M059J (cell line): ENCODE measurements around the gene C14orf132. TPM values are rescaled to one million over a fixed set of nuclear protein-coding genes. Genes with fewer than 3 reads are reported as not detected.
"Not testable (repeated sequence)": the region's sequence is repeated elsewhere in the genome, so short reads cannot be mapped to it uniquely, and the experiment has no call there.

Experiments
- DNase-seq: peaks from one replicate; pipeline ENCODE4 v3.0.0-alpha.2; 2012; ENCODE audit warnings: low read depth
- total RNA-seq: library from RNA; depleted of rRNA; stranded (reverse); fragments of >200 nt; shearing (Covaris generic); gene quantifications from 2 replicates; pipeline ENCODE4 v1.2.3, GENCODE V29; 2014

Gene C14orf132
- total RNA-seq, 1 experiment from 2014 or later, result 2.0 TPM

DNA sequence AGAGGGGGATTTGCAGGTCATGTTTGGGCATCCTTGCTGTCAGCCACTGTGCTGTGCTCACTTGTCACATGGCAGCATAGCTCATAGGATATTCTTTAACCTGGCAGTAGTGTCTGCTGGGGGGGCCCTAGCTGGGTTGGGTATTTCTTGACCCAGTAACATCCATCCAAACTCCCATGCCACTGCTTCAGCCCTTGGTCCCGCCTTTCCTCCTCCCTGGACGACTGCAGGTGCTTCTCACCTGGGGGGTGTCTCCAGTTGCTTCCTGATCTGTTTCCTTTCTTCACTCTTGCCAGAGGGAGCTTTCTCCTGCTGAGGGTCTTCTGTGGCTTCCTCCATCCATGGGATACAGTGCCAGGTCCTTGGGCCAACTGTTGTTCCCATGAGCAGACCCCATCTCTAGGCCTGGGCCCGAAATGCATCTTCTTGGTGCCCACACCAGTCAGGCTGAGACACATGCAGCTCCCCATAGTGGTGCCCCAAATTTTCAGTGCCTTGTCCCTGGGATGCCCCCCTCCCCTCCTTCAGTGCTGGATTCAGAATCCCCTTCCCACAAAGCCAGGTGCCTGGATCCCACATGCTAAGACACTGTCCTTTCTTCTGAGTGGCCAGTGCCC lies 20.5 kb downstream of the C14orf132 start:
- no peak for DNase-seq

DNA sequence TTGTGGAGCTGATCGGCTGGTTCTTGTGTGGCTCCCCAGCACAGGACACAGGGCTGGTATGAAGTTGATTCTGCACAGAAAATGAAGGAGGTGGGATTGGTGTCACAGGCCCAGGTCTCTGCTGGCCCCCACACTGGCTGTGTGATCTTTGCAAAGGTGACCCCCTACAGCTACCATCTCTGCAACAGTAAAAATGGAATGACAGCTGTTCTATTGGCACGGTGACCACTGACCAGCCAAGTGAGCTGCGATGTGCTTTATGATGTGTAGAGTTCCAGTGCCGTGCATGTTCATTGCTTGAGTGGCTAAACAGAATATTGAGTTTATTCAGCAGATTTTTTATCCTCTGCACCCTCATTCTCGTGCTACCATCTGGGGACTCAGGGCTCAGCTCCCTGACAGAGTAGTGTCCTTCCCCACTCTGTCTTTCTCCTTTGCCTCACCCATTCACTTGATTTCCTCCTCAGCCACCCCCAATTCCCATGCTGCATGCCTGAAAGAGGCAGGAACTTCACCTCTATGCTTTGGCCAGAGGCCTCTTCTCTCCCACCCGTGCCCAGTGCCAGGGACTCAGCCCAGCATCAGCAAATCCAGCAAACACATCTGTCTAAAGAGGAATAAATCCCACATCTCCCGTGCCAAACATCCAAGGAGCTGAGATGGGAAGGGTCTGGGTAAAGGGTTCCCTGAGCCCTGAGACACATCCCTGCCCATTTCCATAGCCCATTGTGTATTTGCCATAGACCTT lies 21.2 kb downstream of the C14orf132 start:
- no peak for DNase-seq

DNA sequence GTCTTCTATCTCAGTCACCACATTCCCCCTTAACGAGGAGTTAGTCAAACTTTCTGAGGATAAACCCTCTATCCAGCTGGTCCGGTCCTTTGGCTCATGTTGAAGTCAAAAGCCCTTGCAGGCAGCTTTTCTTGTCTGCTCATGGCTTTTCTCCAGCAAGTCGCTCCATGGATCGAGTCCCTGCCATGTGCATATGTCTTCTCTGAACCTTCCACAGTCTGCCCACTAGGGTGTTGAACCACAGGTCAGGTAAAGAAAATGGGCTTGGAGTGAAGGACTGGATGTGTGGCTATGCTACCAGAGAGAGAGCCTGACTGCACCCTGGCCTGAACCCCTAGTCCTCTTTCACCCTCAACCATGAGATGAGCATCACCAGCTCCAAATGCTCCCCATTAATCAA lies 22.8 kb downstream of the C14orf132 start:
- DNase-seq, result no peak

DNA sequence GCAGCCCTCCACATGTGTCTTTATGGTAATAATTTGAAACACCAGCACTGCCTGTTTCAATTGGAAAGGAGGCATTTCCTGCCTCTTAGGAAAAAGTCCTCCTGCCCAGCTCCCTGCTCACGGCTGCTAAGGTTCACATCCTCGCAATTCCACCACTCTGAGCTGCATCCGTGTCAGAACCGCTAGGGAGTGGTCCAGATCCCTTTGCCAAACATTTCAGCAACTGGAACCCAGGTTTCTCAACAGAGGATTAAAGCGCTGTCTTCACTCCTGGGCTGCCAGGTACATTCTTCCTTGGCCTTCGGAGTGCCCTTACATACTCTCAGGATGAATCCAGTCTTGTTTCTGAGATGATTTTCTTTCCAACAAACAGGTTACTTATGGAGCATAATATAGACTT lies 23.3 kb downstream of the C14orf132 start:
- DNase-seq, result no peak

DNA sequence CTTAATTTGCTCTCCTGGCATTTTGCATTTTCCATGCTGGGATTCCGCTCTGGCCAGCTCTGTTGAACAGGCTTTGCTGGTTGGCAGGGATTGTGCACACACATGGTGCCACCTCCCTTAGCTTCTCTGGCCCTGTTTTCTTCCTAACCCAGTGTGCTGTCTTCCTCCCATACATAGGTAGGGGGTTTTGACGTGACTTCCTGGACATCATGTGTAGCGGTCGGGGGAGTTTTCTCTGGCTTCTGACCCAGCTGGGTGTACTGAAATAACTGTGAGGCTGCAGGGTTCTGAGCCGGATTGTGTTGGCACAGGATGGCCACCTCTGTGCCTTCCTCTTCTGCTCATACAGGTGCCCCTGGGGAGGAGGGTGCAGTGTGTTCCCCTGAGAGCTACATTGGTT lies 25.7 kb downstream of the C14orf132 start:
- no peak for DNase-seq

DNA sequence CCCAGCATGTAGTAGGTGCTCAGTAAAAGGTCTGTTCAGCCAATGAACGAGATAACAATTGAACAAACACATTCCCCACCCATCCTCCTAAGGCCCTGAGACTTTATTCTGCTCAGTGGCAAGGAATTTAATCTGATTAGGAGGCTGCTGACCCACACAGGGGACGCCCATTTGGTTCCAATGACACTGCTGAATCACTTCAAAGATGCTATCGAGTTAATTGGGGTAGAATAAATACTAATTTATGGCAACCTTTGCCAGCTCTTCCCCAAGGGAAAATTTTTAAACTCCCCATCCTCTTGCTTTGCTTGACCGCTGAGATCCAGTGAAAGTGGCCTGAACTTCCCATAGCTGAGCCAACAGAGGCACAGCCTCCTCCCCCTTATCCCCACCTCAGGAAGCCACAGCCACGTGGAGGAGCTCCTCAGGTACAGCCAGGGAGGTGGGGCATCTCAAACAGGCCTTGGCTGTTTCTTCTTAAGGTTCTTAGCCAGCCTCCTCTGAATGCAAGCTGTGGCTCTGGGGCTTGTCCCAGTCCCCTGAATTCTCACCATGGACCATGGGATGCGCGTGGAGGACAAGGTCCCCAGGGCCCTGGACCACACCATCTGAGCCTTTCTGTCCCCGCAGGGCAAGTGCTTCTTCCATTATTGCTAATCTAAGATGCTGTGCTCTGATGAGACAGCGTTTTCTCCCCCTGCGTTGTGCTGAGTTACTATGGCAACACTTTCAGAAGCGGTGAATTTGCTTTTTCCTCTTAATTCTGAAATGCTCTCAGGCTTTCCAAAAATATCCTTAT lies 26.7 kb downstream of the C14orf132 start:
- DNase-seq, result no peak

DNA sequence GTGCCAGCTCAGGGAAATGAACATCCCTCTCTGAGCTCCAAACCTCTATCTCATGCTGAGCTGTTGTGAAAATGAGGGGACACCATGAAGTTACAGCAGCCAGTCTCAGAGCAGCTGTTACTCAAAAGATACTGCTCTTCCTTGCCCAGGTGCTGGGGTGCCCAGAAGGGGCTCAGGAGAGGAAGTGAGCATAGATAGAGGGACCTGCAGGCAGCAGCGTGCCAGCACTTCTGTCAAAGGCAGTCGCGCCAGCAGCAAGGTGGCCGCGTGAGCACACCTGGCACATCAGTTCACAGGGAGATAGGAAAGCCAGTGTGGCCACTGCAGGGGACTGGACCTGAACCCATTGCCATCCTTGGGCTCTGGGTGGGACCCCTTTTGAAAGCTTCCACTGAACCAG lies 27.8 kb downstream of the C14orf132 start:
- DNase-seq, result no peak

DNA sequence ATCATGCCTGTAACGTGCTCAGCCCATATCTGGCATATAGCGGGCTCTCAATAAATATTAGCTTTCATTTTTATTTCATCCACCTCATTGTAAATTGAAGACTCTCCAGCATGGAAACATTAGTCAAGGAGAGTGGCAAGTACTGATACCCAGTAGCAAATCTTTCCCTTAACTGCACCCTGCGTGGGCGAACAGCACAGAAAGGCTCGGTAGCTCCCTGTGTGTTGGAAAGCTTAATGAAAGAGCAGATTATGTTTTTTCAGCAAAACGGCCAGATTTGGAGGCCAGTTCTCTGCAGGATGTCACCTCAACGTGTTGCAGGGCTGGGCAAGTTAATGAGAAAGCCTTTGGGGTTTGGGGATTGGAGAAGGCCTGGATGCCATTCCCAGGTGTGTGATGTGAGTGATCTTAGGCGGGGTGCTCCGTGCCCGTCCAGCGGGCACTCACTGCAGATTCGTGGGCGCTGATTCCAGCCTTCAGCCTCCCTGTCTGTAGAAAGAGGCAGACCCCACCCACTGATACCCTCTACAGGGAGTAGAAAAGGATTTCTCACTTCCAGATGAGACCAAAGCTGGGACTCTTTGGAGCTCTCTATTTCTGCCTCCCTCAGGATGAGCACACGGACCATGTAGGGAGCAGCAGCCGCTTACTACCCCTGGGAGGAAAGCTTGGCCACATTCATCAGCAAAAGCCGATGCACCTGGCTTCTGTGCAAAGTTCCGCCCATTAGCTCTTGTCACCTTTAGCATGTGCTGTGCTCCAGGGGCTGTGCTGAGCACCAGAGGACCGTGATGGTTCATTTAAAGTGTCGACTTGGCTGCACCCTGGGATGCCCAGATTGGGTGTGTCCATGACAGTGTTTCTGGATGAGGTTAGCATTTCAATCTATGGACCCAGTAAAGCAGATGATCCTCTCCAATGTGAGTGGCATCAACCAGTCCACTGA lies 29.1 kb downstream of the C14orf132 start:
- no peak for DNase-seq

DNA sequence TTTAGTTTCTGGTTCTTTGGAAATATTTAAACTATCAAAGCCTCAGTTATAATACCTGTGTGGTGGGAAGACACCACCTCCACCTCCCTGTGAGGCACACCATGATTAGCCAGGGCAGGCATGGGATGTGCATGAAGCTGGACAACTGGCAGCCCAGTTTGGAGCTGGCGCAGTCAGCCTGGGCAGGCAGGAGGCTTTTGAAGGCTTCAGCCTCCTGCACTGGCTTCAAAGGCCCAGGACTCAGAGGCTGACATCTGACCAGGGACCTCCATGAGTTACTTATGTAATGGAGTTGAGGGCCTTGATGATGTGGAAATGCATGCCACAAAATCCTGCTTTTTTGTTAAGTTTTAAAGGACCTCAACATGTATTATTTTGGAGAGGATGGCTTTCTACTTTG lies 30.3 kb downstream of the C14orf132 start:
- DNase-seq, result no peak

DNA sequence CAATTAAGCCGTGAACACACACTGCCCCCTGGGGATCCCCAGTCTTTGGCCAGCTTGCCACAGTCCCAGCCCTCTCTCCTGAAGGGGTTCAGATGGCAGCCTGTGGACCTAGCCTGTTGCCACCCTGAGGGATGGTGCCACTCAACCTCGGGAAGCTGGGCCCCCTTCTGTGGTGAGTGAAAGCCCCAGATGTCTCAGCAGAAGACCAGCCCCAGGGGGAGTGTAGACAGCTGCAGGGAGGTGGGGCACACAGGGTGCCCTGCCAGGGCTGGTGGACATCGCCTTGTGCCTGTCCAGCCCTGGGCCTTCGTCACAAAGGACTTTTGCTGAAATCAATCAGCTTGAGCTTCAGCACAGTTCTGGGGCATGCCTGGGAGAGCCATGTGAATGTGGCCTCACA lies 32.4 kb downstream of the C14orf132 start:
- DNase-seq, result no peak

DNA sequence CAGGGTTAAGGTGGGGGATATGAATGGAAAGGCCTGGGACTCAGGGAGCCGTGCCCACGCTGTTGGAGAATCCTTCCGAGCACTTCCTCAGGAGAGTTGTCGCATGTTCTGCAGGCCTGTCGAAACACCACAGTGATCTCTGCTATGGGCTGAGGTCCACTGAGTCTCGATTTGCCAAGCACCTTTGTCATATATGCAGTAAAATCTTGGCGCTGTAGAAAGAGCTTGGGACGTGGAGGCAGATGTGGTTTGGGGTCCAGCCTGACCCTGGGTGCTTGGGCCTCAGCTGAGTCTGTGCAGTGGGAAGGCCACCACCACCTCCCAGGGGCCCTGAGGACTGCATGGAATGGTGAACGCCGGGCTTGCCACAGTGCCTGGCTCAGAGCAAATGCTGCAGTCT lies 32.9 kb downstream of the C14orf132 start:
- no peak for DNase-seq

DNA sequence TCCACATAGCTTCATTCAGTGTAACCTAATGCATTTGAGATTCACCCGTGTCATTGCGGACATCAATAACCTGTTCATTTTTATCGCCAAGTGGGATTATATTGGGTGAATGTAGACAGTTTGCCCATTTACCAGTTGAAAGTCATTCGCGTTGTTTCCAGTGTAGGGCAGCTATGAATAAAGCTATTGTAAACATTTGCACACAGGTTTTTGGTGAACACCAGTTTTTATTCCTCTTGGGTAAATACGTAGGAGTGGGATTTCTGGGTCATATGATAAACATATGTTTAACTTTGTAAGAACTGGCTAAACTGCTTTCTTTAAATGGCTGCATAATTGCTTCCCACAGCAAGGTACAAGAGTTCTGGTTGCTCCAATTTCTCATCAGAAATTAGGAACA lies 33.6 kb downstream of the C14orf132 start:
- no peak for DNase-seq

DNA sequence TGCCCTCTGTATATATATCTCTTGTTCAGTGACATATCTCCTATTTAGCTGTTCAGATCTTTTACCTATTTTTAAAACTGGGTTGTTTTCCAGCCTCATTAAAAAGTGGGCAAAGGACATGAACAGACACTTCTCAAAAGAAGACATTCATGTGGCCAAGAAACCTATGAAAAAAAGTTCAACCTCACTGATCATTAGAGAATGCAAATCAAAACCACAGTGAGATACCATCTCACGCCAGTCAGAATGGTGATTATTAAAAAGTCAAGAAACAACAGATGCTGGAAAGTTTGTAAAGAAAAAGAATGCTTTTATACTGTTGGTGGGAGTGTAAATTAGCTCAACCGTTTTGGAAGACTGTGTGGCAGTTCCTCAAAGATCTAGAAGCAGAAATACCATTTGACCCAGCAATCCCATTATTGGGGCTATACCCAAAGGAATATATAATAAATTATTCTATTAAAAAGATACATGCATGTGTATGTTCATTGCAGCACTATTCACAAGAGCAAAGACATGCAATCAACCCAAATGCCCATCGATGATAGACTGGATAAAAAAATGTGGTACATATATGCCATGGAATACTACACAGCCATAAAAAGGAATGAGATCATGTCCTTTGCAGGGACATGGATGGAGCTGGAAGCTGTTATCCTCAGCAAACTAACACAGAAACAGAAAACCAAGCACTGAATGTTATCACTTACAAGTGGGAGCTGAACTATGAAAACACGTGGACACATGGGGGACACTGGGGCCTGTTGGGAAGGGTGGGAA lies 34.3 kb downstream of the C14orf132 start:
- not testable (repeated sequence) for DNase-seq

DNA sequence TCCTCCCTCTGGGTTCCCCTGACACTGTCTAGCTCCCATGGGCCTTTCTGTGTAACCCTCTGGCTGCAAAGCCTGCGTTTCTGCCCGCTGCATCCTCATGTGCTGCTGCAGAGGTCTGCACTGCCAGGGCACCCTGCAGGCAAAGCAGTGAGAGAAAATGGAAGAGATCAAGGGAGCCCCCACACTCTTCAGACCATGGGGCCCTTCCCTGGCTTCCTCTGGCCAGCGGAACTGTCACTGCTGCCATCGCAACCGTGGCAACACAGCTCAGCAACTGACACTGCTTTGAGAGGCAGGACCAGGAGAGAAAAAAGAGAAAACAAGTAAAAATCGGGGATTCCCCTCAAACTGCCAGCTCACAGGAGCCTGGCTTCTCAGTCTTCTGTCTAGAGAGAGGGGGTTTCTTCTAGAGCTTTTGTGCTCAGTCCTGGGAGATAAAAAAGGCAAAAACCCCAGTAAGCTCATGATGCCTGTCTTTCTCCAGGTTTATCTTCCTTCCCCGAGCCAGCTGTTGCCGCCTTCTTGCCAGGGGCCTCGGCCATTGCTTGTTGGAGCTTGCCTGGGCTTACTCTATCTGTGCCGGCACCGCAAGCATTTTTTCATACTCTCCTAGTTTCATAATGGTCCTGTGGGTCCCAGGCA lies 38.9 kb downstream of the C14orf132 start:
- DNase-seq, result no peak

DNA sequence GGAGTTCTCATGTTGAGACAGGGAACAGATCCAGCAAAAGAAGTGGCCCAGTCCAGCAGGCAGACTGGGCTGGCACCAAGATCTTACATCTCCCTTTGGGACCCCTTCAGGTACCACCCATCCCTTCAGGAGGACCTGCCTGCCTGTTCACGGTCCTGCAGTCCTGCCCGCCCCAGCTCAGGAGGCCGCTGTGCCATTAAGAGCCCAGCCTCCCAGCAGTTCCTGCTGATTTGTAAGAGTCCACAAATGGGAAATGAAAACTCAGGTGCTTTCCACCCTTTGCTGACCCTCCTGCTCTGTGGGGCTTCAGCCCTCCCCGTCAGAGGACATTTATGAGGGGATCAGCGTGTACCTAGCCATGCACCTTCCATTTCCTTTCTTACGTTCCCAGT lies 39.5 kb downstream of the C14orf132 start:
- no peak for DNase-seq

DNA sequence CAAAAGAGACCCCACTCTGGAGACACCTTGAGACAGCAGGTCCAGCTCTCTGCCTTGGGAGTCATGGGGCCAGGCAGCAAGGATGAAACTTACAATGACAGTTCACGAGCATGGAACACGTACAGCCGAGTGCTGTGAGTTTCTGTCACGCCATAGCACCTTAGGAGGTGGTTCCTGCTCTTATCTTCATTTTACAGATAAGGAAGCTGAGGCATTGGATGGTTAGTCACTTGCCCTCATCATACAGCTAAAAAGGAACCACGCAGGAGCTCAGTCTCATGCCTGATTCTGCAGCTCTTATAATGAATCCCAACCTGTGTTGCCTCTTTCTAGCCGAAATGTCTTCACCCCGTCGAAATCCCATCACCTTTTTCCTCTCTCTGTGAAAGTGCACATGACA lies 39.9 kb downstream of the C14orf132 start:
- no peak for DNase-seq

DNA sequence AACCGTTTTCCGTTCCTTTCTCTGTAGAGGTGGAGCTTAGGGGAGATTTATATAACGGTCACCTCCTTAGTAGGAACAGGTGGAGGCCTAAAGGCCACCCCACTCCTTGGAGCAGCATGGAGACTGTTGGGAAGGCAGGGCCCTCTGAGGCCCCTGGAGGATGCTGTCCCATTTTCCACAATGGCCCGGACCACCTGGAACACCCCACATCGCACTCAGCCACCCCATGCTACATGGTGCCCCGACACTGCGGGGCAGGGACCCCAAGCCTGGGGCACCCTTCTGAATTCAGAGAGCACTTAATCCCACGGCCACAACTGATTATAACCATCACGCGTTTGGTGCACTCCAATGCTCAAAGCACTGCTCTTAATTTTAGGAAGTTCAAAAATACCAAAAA lies 41.4 kb downstream of the C14orf132 start:
- no peak for DNase-seq

DNA sequence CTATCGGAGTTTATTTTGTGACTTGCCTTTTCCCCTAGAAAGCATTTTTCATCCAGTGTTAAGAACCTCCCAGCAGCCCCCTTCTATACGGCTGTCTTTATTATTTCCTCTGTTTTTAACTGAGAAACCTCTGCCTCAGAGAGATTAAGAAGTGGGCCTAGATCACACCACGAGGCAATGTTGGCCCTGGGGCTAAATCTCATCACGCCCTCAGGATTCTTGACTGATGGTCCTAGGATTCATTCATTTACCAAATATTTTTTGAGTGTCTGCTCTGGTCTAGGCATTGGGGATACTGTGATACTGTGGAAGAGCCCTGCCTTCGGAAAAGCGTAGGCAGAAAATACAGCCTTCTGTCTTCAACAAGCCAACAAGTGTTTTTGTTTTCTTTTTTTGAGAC lies 42.1 kb downstream of the C14orf132 start:
- DNase-seq, result no peak

DNA sequence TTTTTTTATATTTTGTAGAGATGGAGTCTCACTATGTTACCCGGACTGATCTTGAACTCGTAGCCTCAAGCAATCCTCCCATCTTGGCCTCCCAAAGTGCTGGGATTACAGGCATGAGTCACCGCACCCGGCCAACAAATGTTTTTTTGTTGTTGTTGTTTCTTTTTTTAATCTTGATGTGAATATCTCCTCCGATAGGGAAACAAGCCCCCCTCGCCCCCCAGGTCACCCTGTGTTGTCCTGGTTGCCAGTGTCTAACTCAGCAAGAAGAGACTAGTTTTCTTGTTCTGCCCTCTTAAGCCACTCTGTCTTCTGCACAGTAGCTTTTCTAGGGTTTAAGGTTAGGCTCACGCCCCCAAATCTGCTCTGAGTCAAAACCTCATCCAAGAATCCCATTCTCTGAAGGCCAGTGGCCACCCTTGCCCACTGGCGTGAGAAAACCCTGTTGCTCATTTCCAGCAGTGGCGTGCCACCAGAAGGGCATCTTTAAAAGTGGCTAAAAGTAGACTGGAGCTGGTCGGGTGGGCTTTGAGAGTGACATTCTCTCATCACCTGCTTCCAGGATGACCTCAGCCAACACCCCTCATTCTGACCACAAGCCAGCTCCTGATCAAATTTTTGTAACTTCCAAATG lies 42.7 kb downstream of the C14orf132 start:
- no peak for DNase-seq
